ENCODE measurements around the gene KLHL29.

- no peak for TF ChIP-seq EZH2 (IDR thresholded peaks at IDR 0.05; ENCODE audit: borderline replicate concordance, low read depth, low read length, severe bottlenecking)
- TF ChIP-seq CTCF (IDR thresholded peaks at IDR 0.05; ENCODE audit: borderline replicate concordance, extremely low read depth, low read length, poor library complexity, severe bottlenecking): no peak
Observed at GRCh38 chr2:23468474-23469141, 83.6 kb downstream of the KLHL29 start.

Data from DND-41 (cell line).